A549 (cell line): ENCODE results near the gene SMS. TPM values are rescaled to one million over a fixed set of nuclear protein-coding genes. Genes with fewer than 3 reads are reported as not detected.

ENCODE experiments used
- ATAC-seq, 2 experiments: fragments of 200-7000 bp in 1 of 2; fragments of >200 bp in 1 of 2; cut with Nextera tagmentation in 1 of 2; cut with Tn5 transposase in 1 of 2; 3 replicates each; pipeline versions ENCODE4 v1.8.0 to v1.9.1; 2018 to 2020; ENCODE audit warnings: mild to moderate bottlenecking in 1 of 2, moderate library complexity in 1 of 2
- CTCF ChIA-PET: fragments of 300-600 bp; sonication (Branson Sonifier 250); formaldehyde crosslinking; extraction: SDS; loops from one replicate; lab custom pipeline; 2021; ENCODE audit warnings: antibody characterized with exemption, inconsistent platforms; lab: Yijun Ruan, JAX
- POLR2A ChIA-PET: fragments of 350-600 bp; formaldehyde crosslinking; extraction: SDS; loops from one replicate; lab custom pipeline; 2021; ENCODE audit warnings: antibody characterized with exemption, inconsistent platforms; lab: Yijun Ruan, JAX
- DNase-seq, 2 experiments: peaks; one replicate each; pipeline versions ENCODE4 v3.0.0 to v3.0.0-alpha.2; 2011 to 2016; ENCODE audit warnings: low read depth in 1 of 2, low spot score in 1 of 2
- FAIRE-seq: peaks from 2 replicates; lab custom pipeline; 2011; peaks lifted over from hg19 to GRCh38; lab: Jason Lieb, UNC
- H3K27ac ChIP-seq, 2 experiments: fragments of >200 bp; sonication (Bioruptor Twin); formaldehyde crosslinking; 3 replicates each; pipeline ENCODE4 v1.5.1; 2016 to 2017
- H3K4me1 ChIP-seq: fragments of >200 bp; sonication (Bioruptor Twin); formaldehyde crosslinking; 3 replicates; pipeline ENCODE4 v1.6.1; 2016
- H3K4me2 ChIP-seq: fragments of >200 bp; sonication (Bioruptor Twin); formaldehyde crosslinking; 3 replicates; pipeline ENCODE4 v1.6.1; 2016
- H3K4me3 ChIP-seq: fragments of >200 bp; sonication (Bioruptor Twin); formaldehyde crosslinking; 3 replicates; pipeline ENCODE4 v1.5.1; 2016
- H3K9me3 ChIP-seq: fragments of >200 bp; sonication (Bioruptor Twin); formaldehyde crosslinking; 3 replicates; pipeline ENCODE4 v1.6.1; 2016
- CEBPB ChIP-seq, 2 experiments: fragments of >200 bp in 1 of 2; sonication (Bioruptor Twin) in 1 of 2; formaldehyde crosslinking in 1 of 2; IDR thresholded peaks; 2 replicates each; pipeline ENCODE4 v1.6.1; 2012 to 2016
- CHD4 ChIP-seq: fragments of 200-600 bp; sonication (generic); IDR thresholded peaks from 2 replicates; pipeline ENCODE4 v1.6.1; 2016; ENCODE audit warnings: antibody characterized with exemption, mild to moderate bottlenecking, borderline replicate concordance
- EHF ChIP-seq: fragments of 250-450 bp; sonication (Bioruptor Pico); IDR thresholded peaks from 2 replicates; pipeline ENCODE4 v1.5.0; 2020; ENCODE audit warnings: mild to moderate bottlenecking
- ESRRA ChIP-seq: fragments of 150-350 bp; IDR thresholded peaks from 2 replicates; pipeline ENCODE4 v1.6.1; 2014; ENCODE audit warnings: mild to moderate bottlenecking, low read length, borderline replicate concordance
- FOSB ChIP-seq: fragments of 250-450 bp; sonication (Bioruptor Pico); IDR thresholded peaks from 2 replicates; pipeline ENCODE4 v1.5.0; 2020; ENCODE audit warnings: mild to moderate bottlenecking, moderate library complexity
- FOXS1 ChIP-seq: fragments of 250-450 bp; sonication (Bioruptor Pico); IDR thresholded peaks from 2 replicates; pipeline ENCODE4 v1.5.0; 2020; ENCODE audit warnings: mild to moderate bottlenecking, moderate library complexity
- HOXB13 ChIP-seq: fragments of 250-450 bp; sonication (Bioruptor Pico); IDR thresholded peaks from 2 replicates; pipeline ENCODE4 v1.5.0; 2020; ENCODE audit warnings: low read depth, mild to moderate bottlenecking, moderate library complexity
- JUN ChIP-seq, 2 experiments: fragments of >200 bp; sonication (Bioruptor Twin); formaldehyde crosslinking; IDR thresholded peaks; 2 replicates in 1 of 2; 3 replicates in 1 of 2; pipeline ENCODE4 v1.6.1; 2016 to 2017
- NR3C1 ChIP-seq: fragments of >200 bp; sonication (Bioruptor Twin); formaldehyde crosslinking; IDR thresholded peaks from 3 replicates; pipeline ENCODE4 v1.6.1; 2017
- RAD21 ChIP-seq, 2 experiments: fragments of >200 bp in 1 of 2; sonication (Bioruptor Twin) in 1 of 2; formaldehyde crosslinking in 1 of 2; IDR thresholded peaks in 1 of 2; conservative IDR thresholded peaks in 1 of 2; 2 replicates in 1 of 2; 3 replicates in 1 of 2; pipeline ENCODE4 v1.6.1; 2012 to 2018; ENCODE audit warnings: inconsistent platforms in 1 of 2
- RARB ChIP-seq: fragments of 250-450 bp; sonication (Bioruptor Pico); IDR thresholded peaks from 2 replicates; pipeline ENCODE4 v1.8.0; 2021; ENCODE audit warnings: mild to moderate bottlenecking, moderate library complexity
- RNF2 ChIP-seq: fragments of 200-600 bp; sonication (generic); IDR thresholded peaks from 2 replicates; pipeline ENCODE4 v1.6.1; 2016; ENCODE audit warnings: low read depth, mild to moderate bottlenecking, antibody characterized with exemption, moderate library complexity, borderline replicate concordance
- SMC3 ChIP-seq: fragments of >200 bp; sonication (Bioruptor Twin); formaldehyde crosslinking; IDR thresholded peaks from 3 replicates; pipeline ENCODE4 v1.6.1; 2018; ENCODE audit warnings: inconsistent platforms
- SREBF2 ChIP-seq: fragments of 450-650 bp; IDR thresholded peaks from 2 replicates; pipeline ENCODE4 v1.6.1; 2014; ENCODE audit warnings: mild to moderate bottlenecking, moderate library complexity
- ZC3H11A ChIP-seq: fragments of 450-650 bp; IDR thresholded peaks from 2 replicates; pipeline ENCODE4 v1.6.1; 2014; ENCODE audit warnings: antibody characterized with exemption, mild to moderate bottlenecking
- ZFP36 ChIP-seq: fragments of 450-650 bp; IDR thresholded peaks from 2 replicates; pipeline ENCODE4 v1.6.1; 2014; ENCODE audit warnings: borderline replicate concordance; ENCODE audit not compliant: partially characterized antibody
- WGBS: methylation state at CpG from one replicate; pipeline ENCODE4 v1.1.6; 2017; ENCODE audit errors: missing lambda C conversion rate; 5-methylcytosine and 5-hydroxymethylcytosine counted together
- polyA plus RNA-seq, 4 experiments: library from polyadenylated mRNA; depleted of rRNA in 3 of 4; stranded (reverse); fragments of >200 nt; fragmentation: RNase III in 1 of 4; extraction: RNeasy Plus Mini Kit Qiagen cat#74134 plus additional on column Dnase treatment in 1 of 4; gene quantifications; 2 replicates in 3 of 4; 3 replicates in 1 of 4; pipeline ENCODE4 v1.2.3, GENCODE V29; 2011 to 2017
- TF ChIP-seq, protein P1 (sequence below): fragments of 150-350 bp; IDR thresholded peaks from 2 replicates; pipeline ENCODE4 v1.6.1; 2014; ENCODE audit warnings: low read depth, mild to moderate bottlenecking, low read length
- TF ChIP-seq, protein P2 (sequence below): fragments of 450-650 bp; IDR thresholded peaks from 2 replicates; pipeline ENCODE4 v1.6.1; 2014; ENCODE audit warnings: antibody characterized with exemption
- TF ChIP-seq, protein P3 (sequence below): IDR thresholded peaks from 2 replicates; pipeline ENCODE4 v1.6.1; 2012; ENCODE audit warnings: low read depth, borderline replicate concordance
- TF ChIP-seq, protein P4 (sequence below): fragments of 200-600 bp; sonication (generic); IDR thresholded peaks from 2 replicates; pipeline ENCODE4 v1.6.1; 2016; ENCODE audit warnings: antibody characterized with exemption, mild to moderate bottlenecking, moderate library complexity

Gene SMS
- polyA plus RNA-seq, 2 of the 4 experiments (the other 2 are of a cell fraction): 129 to 180 TPM

DNA sequence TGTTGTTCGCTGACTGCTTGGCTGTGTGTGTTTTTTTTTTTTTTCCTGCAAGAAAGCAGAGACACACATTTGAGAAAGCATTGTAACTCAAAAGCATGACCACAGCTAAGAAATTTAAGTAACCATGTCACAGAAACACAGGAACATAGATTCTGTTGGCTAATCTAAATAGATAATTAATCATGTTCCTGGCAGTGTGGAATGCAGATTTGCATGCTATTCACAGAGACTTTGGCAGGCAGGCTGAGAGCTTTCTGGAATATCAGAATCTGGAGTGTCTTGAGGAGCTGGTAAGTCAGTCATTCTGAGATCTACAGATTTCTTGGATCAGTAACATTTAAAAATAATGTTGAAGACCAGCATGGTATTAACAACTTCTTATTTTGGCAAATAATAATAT is 33.2 kb upstream of the SMS start:
- ATAC-seq: no peak
- 94% methylated on average over 1 of the region's 1 CpG for WGBS
- TF ChIP-seq, protein P1, sequence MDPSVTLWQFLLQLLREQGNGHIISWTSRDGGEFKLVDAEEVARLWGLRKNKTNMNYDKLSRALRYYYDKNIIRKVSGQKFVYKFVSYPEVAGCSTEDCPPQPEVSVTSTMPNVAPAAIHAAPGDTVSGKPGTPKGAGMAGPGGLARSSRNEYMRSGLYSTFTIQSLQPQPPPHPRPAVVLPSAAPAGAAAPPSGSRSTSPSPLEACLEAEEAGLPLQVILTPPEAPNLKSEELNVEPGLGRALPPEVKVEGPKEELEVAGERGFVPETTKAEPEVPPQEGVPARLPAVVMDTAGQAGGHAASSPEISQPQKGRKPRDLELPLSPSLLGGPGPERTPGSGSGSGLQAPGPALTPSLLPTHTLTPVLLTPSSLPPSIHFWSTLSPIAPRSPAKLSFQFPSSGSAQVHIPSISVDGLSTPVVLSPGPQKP: no peak
- TF ChIP-seq NR3C1 (no peak), RAD21 (conservative IDR thresholded peaks at IDR 0.05 in 1 of 2, IDR thresholded peaks at IDR 0.05 in 1 of 2) (no peak), JUN (IDR thresholded peaks at IDR 0.05) (no peak), CEBPB (IDR thresholded peaks at IDR 0.05) (no peak), ZC3H11A (no peak), CHD4 (no peak), ZFP36 (no peak), EHF (CRISPR knock-in tag) (no peak), ESRRA (no peak), SMC3 (no peak), HOXB13 (CRISPR knock-in tag) (no peak), SREBF2 (no peak)
- TF ChIP-seq, protein P2, sequence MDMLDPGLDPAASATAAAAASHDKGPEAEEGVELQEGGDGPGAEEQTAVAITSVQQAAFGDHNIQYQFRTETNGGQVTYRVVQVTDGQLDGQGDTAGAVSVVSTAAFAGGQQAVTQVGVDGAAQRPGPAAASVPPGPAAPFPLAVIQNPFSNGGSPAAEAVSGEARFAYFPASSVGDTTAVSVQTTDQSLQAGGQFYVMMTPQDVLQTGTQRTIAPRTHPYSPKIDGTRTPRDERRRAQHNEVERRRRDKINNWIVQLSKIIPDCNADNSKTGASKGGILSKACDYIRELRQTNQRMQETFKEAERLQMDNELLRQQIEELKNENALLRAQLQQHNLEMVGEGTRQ: no peak
- H3K4me1 ChIP-seq: no peaks in the 10 kb centered on the region
- ChIA-PET CTCF (interaction anchor here (0.7 kb wide), 1 partner anchor 65 kb away, joined by 4 read pairs; no protein-coding TSS in a partner anchor), POLR2A (no interaction called here)
- no peaks in the 10 kb centered on the region for H3K9me3 ChIP-seq
- no peak for FAIRE-seq
- DNase-seq: no peak
- no peak overlapping the region for H3K27ac ChIP-seq
- no peak overlapping the region for H3K4me2 ChIP-seq
- no peak overlapping the region for H3K4me3 ChIP-seq

DNA sequence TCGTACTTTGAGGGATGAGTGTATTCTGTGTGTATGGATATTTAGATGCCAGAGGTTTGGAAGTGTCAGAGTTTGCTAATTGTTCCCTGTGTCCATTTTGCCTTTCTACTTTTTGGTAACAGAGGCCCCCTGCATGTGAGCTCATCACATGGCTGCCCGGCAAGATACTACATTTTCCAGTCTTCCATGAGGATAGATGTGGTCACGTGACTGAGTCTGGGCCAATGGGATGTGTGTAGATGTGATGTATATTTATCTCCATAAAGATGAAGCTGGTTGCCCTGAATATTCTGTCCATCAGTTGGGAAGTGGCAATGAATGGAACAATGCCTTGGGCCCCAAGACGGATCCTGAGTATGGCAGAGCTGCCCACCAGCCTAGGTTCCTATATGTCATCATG is 29.0 kb upstream of the SMS start:
- TF ChIP-seq, protein P3, sequence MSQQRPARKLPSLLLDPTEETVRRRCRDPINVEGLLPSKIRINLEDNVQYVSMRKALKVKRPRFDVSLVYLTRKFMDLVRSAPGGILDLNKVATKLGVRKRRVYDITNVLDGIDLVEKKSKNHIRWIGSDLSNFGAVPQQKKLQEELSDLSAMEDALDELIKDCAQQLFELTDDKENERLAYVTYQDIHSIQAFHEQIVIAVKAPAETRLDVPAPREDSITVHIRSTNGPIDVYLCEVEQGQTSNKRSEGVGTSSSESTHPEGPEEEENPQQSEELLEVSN: no peak
- TF ChIP-seq FOXS1 (CRISPR knock-in tag) (no peak), FOSB (CRISPR knock-in tag) (no peak), RARB (no peak), CHD4 (no peak), RNF2 (no peak)
- TF ChIP-seq, protein P4, sequence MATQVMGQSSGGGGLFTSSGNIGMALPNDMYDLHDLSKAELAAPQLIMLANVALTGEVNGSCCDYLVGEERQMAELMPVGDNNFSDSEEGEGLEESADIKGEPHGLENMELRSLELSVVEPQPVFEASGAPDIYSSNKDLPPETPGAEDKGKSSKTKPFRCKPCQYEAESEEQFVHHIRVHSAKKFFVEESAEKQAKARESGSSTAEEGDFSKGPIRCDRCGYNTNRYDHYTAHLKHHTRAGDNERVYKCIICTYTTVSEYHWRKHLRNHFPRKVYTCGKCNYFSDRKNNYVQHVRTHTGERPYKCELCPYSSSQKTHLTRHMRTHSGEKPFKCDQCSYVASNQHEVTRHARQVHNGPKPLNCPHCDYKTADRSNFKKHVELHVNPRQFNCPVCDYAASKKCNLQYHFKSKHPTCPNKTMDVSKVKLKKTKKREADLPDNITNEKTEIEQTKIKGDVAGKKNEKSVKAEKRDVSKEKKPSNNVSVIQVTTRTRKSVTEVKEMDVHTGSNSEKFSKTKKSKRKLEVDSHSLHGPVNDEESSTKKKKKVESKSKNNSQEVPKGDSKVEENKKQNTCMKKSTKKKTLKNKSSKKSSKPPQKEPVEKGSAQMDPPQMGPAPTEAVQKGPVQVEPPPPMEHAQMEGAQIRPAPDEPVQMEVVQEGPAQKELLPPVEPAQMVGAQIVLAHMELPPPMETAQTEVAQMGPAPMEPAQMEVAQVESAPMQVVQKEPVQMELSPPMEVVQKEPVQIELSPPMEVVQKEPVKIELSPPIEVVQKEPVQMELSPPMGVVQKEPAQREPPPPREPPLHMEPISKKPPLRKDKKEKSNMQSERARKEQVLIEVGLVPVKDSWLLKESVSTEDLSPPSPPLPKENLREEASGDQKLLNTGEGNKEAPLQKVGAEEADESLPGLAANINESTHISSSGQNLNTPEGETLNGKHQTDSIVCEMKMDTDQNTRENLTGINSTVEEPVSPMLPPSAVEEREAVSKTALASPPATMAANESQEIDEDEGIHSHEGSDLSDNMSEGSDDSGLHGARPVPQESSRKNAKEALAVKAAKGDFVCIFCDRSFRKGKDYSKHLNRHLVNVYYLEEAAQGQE: no peak
- no peaks in the 10 kb centered on the region for H3K4me1 ChIP-seq
- POLR2A ChIA-PET: no interaction called here
- CTCF ChIA-PET: interaction anchor here (0.9 kb wide), 1 partner anchor 21 kb away, joined by 3 read pairs; no protein-coding TSS in a partner anchor
- H3K9me3 ChIP-seq: no peaks in the 10 kb centered on the region
- no peak overlapping the region for H3K27ac ChIP-seq
- no peak for ATAC-seq
- FAIRE-seq: no peak
- DNase-seq: no peak
- no peak overlapping the region for H3K4me2 ChIP-seq
- WGBS: 87% methylated on average over 4 of the region's 4 CpGs
- H3K4me3 ChIP-seq: no peak overlapping the region
